Left lung (tissue), 10 donors: Measurements from ENCODE around the gene SLAMF8. TPM values are rescaled to one million over a fixed set of nuclear protein-coding genes. Genes with fewer than 3 reads are reported as not detected.

Experiments used
- ATAC-seq: fragments of 200-7000 bp; cut with Tn5 transposase; one replicate; pipeline ENCODE4 v1.9.1; 2020; ENCODE audit warnings: moderate library complexity
- DNase-seq, 4 donors: peaks; one replicate each; pipeline ENCODE4 v3.0.0-alpha.2; 2013 to 2020
- H3K27ac ChIP-seq, 2 donors: fragments of 200-600 bp; sonication (generic) in 1 of 2; one replicate each; pipeline versions ENCODE4 v1.5.0 to v1.8.0; 2020 to 2021
- H3K27me3 ChIP-seq, 2 donors: fragments of 200-600 bp; sonication (generic) in 1 of 2; one replicate each; pipeline versions ENCODE4 v1.5.0 to v1.8.0; 2020 to 2021
- H3K36me3 ChIP-seq, 2 donors: fragments of 200-600 bp; sonication (generic) in 1 of 2; one replicate each; pipeline versions ENCODE4 v1.5.0 to v1.8.0; 2020 to 2021
- H3K4me1 ChIP-seq, 2 donors: fragments of 200-600 bp; one replicate each; pipeline ENCODE4 v1.8.0; 2021
- H3K4me3 ChIP-seq, 2 donors: fragments of 200-600 bp; sonication (generic) in 1 of 2; one replicate each; pipeline versions ENCODE4 v1.5.0 to v1.8.0; 2020 to 2021; ENCODE audit warnings: mild to moderate bottlenecking in 1 of 2
- H3K9me3 ChIP-seq, 2 donors: fragments of 200-600 bp; sonication (generic) in 1 of 2; one replicate each; pipeline versions ENCODE4 v1.5.0 to v1.8.0; 2020 to 2021
- intact Hi-C, 2 donors: fragments of 100-400 bp; cut with DNase I; formaldehyde crosslinking; loops; one replicate each; pipeline versions ENCODE4 v1.11.2 to v1.14.2; 2022
- polyA plus RNA-seq, 6 donors: library from polyadenylated mRNA; unstranded; fragments of 120-200 nt; gene quantifications; one replicate each; pipeline ENCODE4 v1.2.1, GENCODE V29; 2013; ENCODE audit not compliant: insufficient read length in 6 of 6
- total RNA-seq, 2 donors: library from RNA; stranded (reverse); fragmentation: NEBNext Ultra II Directional; extraction: Animal tissue kit (Norgen Biotek cat#: 25700); gene quantifications; one replicate each; pipeline ENCODE4 v1.2.1, GENCODE V29; 2021
- TF ChIP-seq, protein P1 (sequence below), 2 donors: fragments of 200-600 bp; sonication (generic) in 1 of 2; IDR thresholded peaks; one replicate each; pipeline versions ENCODE4 v1.5.0 to v1.8.0; 2021; ENCODE audit warnings: antibody characterized with exemption in 2 of 2
- donor health status: DM: no; HTN: yes; CAD: no.
- donor health status: DM: no; HTN: no; CAD: no.

Gene SLAMF8
- total and polyA plus RNA-seq, 8 donors: 0.28 to 41.3 (median 0.84) TPM

DNA sequence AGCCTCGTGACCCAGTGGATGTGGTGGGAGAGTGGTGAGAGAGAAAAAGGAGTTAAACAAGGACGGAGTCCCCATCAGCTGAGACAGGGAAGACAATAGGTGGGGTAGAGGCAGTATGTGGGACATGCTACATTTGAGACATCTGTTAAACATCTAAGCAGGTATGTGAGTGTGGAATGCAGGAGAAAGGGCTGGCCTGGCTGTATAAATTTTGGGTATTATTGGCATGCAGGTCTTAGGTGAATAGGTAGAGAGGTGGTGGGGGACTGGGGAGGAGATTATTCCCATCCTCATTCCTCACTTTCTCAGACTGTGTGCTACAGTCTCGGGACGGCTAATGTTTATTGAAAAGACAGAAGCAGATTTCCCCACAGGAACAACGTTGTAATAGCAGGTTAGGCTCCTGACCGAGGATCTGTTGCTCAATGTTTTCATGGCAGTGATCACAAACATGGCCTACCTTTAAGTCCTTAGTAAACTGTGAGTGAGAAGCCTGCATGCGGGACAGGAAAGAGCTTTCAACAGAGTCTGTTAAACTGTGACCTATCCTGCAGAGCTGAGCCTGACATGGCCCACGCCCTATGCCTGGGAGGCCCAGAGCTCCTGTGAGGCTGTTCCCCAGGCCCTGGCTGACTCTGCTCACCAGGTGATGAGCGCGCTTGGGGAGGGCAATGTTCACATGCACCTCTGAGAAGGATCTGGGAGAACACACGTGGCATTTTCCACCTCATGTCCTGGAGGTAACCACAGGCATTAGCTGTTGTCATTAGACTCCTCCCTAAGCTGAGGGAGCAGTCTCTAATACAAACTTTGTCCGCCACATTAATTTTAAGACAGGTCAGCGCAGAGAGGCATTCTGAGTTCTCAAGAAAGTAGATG, 19.3 kb downstream of the SLAMF8 start:
- DNase-seq (no peak), ATAC-seq (no peak)
- no peaks in the 10 kb centered on the region for H3K27me3 ChIP-seq
- TF ChIP-seq, protein P1, sequence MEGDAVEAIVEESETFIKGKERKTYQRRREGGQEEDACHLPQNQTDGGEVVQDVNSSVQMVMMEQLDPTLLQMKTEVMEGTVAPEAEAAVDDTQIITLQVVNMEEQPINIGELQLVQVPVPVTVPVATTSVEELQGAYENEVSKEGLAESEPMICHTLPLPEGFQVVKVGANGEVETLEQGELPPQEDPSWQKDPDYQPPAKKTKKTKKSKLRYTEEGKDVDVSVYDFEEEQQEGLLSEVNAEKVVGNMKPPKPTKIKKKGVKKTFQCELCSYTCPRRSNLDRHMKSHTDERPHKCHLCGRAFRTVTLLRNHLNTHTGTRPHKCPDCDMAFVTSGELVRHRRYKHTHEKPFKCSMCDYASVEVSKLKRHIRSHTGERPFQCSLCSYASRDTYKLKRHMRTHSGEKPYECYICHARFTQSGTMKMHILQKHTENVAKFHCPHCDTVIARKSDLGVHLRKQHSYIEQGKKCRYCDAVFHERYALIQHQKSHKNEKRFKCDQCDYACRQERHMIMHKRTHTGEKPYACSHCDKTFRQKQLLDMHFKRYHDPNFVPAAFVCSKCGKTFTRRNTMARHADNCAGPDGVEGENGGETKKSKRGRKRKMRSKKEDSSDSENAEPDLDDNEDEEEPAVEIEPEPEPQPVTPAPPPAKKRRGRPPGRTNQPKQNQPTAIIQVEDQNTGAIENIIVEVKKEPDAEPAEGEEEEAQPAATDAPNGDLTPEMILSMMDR (IDR thresholded peaks at IDR 0.05): no peak
- H3K4me1 ChIP-seq: peaks cover 0 to 22% of the 10 kb centered on the region in 2 donors
- H3K4me3 ChIP-seq: no peak overlapping the region
- H3K36me3 ChIP-seq: no peaks in the 10 kb centered on the region
- H3K9me3 ChIP-seq: no peaks in the 10 kb centered on the region
- H3K27ac ChIP-seq: no peak overlapping the region
- intact Hi-C loops: no loop called here

DNA sequence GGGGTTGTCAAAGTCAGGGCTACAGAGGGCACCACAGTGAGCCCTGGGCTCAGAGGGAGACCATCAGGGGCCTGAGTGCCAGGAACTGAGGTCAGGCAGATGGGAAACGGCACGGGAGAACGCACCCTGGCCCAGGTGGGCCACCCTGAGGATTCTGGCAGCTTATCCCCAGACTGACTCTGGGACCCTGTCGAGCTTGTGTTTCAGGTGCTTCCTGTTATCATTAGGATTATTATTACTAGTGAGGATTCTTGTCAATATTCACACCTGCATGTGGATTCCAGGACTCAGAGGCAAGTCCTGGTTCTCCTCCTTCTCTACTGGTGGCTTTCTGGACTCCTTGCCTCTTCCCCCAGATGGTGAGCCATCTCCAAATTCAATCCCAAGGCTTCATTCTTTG, 20.6 kb downstream of the SLAMF8 start:
- intact Hi-C loops: no loop called here
- no peak overlapping the region for H3K4me3 ChIP-seq
- no peaks in the 10 kb centered on the region for H3K9me3 ChIP-seq
- H3K4me1 ChIP-seq: peaks cover 0 to 22% of the 10 kb centered on the region in 2 donors
- TF ChIP-seq, protein P1 (IDR thresholded peaks at IDR 0.05): no peak
- ATAC-seq (no peak), DNase-seq (no peak)
- no peak overlapping the region for H3K27ac ChIP-seq
- no peaks in the 10 kb centered on the region for H3K36me3 ChIP-seq
- no peaks in the 10 kb centered on the region for H3K27me3 ChIP-seq

DNA sequence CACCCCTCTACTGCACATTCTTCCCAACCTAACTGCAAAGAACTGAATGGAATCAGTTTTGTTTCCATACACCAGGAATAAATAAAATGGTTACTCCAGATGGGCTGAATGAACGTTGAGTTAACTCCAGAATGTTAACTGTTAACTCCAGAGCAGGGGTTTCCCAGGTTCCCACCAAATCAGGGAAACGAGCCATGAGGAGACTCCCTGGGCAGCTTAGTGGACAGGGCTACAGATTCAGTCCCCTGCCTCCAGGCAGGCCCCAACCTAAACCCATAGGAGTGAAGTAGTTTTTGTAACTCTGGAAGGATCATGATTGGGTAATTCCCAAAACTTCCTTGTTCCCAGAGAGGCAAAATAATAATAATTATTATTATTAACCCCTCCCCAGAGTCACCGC, 21.7 kb downstream of the SLAMF8 start:
- Histone ChIP-seq H3K4me1 (peaks cover 0 to 24% of the 10 kb centered on the region in 2 donors), H3K4me3 (no peak overlapping the region), H3K27me3 (no peaks in the 10 kb centered on the region), H3K36me3 (no peaks in the 10 kb centered on the region), H3K9me3 (no peaks in the 10 kb centered on the region), H3K27ac (no peak overlapping the region)
- intact Hi-C loops: no loop called here
- TF ChIP-seq, protein P1 (IDR thresholded peaks at IDR 0.05): no peak
- DNase-seq (no peak), ATAC-seq (no peak)

DNA sequence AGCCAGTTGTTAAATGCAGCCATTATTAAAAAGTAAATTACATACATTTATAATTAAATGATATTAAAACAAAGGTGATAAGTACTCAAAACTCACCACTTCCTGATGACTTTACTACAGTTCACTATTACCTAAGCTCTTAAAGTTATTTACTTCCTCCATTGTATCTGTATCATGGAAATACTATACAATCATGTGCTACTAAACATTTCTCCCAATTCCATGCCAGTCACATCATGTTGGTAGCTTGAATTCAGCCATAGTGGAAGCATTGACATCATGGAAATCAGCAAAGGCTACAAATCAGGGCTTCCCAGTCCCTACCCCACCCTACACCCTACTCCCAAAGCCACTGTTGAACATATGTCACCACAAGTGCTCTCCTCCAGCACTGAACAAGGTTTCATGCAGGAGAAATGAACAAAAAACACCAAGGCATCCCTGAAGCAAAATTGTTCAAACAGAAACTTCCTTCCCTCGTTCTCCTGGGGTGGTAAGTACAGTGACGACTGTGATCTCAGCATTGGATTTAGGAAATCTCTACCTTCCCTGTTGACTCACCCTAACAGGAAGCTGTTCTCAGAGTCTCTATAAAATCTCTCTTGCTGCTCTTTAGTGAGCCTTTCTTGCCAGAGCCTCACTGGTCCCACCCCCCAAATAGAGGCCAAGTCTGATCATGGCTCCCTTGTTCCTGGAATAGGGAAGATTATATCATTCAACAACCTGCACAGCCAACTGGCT, 23.1 kb downstream of the SLAMF8 start:
- Histone ChIP-seq H3K36me3 (no peaks in the 10 kb centered on the region), H3K27ac (no peak overlapping the region), H3K4me1 (peaks cover 0 to 37% of the 10 kb centered on the region in 2 donors), H3K4me3 (no peak overlapping the region), H3K27me3 (no peaks in the 10 kb centered on the region), H3K9me3 (no peaks in the 10 kb centered on the region)
- ATAC-seq: no peak
- intact Hi-C loops: no loop called here
- TF ChIP-seq, protein P1 (IDR thresholded peaks at IDR 0.05): no peak
- DNase-seq: no peak

DNA sequence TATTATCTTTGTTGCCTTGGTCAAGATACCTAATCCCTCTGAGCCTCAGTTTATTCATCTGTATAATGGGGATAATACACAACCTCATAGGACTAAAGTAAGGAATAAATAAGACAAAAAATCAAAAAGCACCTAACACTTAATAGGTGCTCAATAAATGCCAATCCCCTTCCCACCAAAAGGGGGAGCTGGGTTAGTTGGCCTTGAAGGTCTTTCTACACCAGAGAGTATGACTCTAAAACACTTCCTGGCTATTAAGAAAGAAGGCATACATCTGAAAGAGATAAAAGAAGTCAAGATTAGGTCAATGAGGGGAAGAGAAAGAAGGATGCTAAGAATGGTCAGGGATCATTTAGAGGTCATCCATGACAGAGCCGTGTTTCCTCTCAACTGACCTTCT, 24.7 kb downstream of the SLAMF8 start:
- intact Hi-C loops: no loop called here
- Histone ChIP-seq H3K4me1 (peaks cover 0 to 47% of the 10 kb centered on the region in 2 donors), H3K27ac (no peak overlapping the region), H3K9me3 (no peaks in the 10 kb centered on the region), H3K36me3 (no peaks in the 10 kb centered on the region), H3K4me3 (no peak overlapping the region), H3K27me3 (no peaks in the 10 kb centered on the region)
- DNase-seq (no peak), ATAC-seq (no peak)
- TF ChIP-seq, protein P1 (IDR thresholded peaks at IDR 0.05): no peak
